Measurements from ENCODE around the gene PDLIM5.

Gene PDLIM5

GRCh38 chr4:94488670-94489069 lies 36.9 kb downstream of the PDLIM5 start:
- TF ChIP-seq CTCF (IDR thresholded peaks at IDR 0.05; ENCODE audit: low read depth, low read length, missing control alignments) = no peak
- DNase-seq (ENCODE audit: low read depth) = no peak
- no peak overlapping the region for H3K4me3 ChIP-seq (ENCODE audit: low read depth, low read length)

GRCh38 chr4:94489098-94489497 lies 37.4 kb downstream of the PDLIM5 start:
- no peak for DNase-seq (ENCODE audit: low read depth)
- no peak overlapping the region for H3K4me3 ChIP-seq (ENCODE audit: low read depth, low read length)
- no peak for TF ChIP-seq CTCF (IDR thresholded peaks at IDR 0.05; ENCODE audit: low read depth, low read length, missing control alignments)

- TF ChIP-seq CTCF (IDR thresholded peaks at IDR 0.05; ENCODE audit: low read depth, low read length, missing control alignments) = no peak
- no peak for DNase-seq (ENCODE audit: low read depth)
- H3K4me3 ChIP-seq (ENCODE audit: low read depth, low read length) = no peak overlapping the region
Observed at GRCh38 chr4:94490437-94490836, 38.7 kb downstream of the PDLIM5 start.

GRCh38 chr4:94491322-94491721 lies 39.6 kb downstream of the PDLIM5 start:
- H3K4me3 ChIP-seq (ENCODE audit: low read depth, low read length) = no peak overlapping the region
- no peak for DNase-seq (ENCODE audit: low read depth)
- TF ChIP-seq CTCF (IDR thresholded peaks at IDR 0.05; ENCODE audit: low read depth, low read length, missing control alignments) = no peak

GRCh38 chr4:94495408-94495807 lies 43.7 kb downstream of the PDLIM5 start:
- TF ChIP-seq CTCF (IDR thresholded peaks at IDR 0.05; ENCODE audit: low read depth, low read length, missing control alignments) = no peak
- no peak for DNase-seq (ENCODE audit: low read depth)
- no peak overlapping the region for H3K4me3 ChIP-seq (ENCODE audit: low read depth, low read length)

GRCh38 chr4:94497690-94498089 lies 45.9 kb downstream of the PDLIM5 start:
- TF ChIP-seq CTCF (IDR thresholded peaks at IDR 0.05; ENCODE audit: low read depth, low read length, missing control alignments) = no peak
- H3K4me3 ChIP-seq (ENCODE audit: low read depth, low read length) = no peak overlapping the region
- no peak for DNase-seq (ENCODE audit: low read depth)

GRCh38 chr4:94498502-94498901 lies 46.8 kb downstream of the PDLIM5 start:
- DNase-seq (ENCODE audit: low read depth) = no peak
- TF ChIP-seq CTCF (IDR thresholded peaks at IDR 0.05; ENCODE audit: low read depth, low read length, missing control alignments) = no peak
- no peak overlapping the region for H3K4me3 ChIP-seq (ENCODE audit: low read depth, low read length)

Data from GM12864 (cell line).